OCI-LY7 (cell line): ENCODE results near the gene AAMDC. TPM values are rescaled to one million over a fixed set of nuclear protein-coding genes. Genes with fewer than 3 reads are reported as not detected.

Source experiments
- BruUV-seq: library from RNA; stranded (reverse); fragments of 400-500 nt; replicated peaks from 2 replicates; lab custom pipeline; 2021; lab: Mats Ljungman, UMichigan
- CTCF ChIA-PET: fragments of 300-600 bp; sonication (Branson Sonifier 250); formaldehyde crosslinking; loops from one replicate; lab custom pipeline; 2022; ENCODE audit warnings: antibody characterized with exemption; ENCODE audit not compliant: unreplicated experiment; lab: Charles Lee
- POLR2A ChIA-PET: fragments of 300-600 bp; sonication (Branson Sonifier 250); formaldehyde crosslinking; loops from one replicate; lab custom pipeline; 2022; ENCODE audit warnings: antibody characterized with exemption; lab: Charles Lee
- DNase-seq: peaks from one replicate; pipeline ENCODE4 v3.0.0-alpha.2; 2015; ENCODE audit warnings: low spot score
- H2AFZ ChIP-seq: fragments of 200-600 bp; sonication (generic), shearing (Covaris generic); 2 replicates; pipeline ENCODE4 v1.6.1; 2014; ENCODE audit warnings: mild to moderate bottlenecking, antibody characterized with exemption, low read length, moderate library complexity
- H3K27ac ChIP-seq: fragments of 200-600 bp; sonication (generic); 2 replicates; pipeline ENCODE4 v1.5.1; 2014; ENCODE audit warnings: mixed run types, low read depth, mild to moderate bottlenecking, moderate library complexity, low read length, inconsistent platforms; ENCODE audit not compliant: poor library complexity, severe bottlenecking
- H3K36me3 ChIP-seq: fragments of 200-600 bp; sonication (generic); 2 replicates; pipeline ENCODE4 v1.6.1; 2014; ENCODE audit warnings: mild to moderate bottlenecking, antibody characterized with exemption, low read length, moderate library complexity, mixed read lengths; ENCODE audit not compliant: insufficient read depth
- H3K4me1 ChIP-seq: fragments of 200-600 bp; sonication (generic); 2 replicates; pipeline ENCODE4 v1.5.1; 2014; ENCODE audit warnings: mild to moderate bottlenecking, low read length; ENCODE audit not compliant: insufficient read depth, poor library complexity, severe bottlenecking
- H3K4me2 ChIP-seq: fragments of 200-600 bp; sonication (generic); 2 replicates; pipeline ENCODE4 v1.6.1; 2014; ENCODE audit warnings: mild to moderate bottlenecking, low read length
- H3K4me3 ChIP-seq: fragments of 200-600 bp; sonication (generic); 2 replicates; pipeline ENCODE4 v1.5.1; 2014; ENCODE audit warnings: mild to moderate bottlenecking, low read depth, low read length; ENCODE audit not compliant: poor library complexity, severe bottlenecking
- H3K79me2 ChIP-seq: fragments of 200-600 bp; sonication (generic); 2 replicates; pipeline ENCODE4 v1.6.1; 2016; ENCODE audit warnings: low read depth, mild to moderate bottlenecking, low read length, moderate library complexity, mixed read lengths; ENCODE audit not compliant: insufficient read depth
- H3K9me2 ChIP-seq: fragments of 200-600 bp; sonication (generic); 2 replicates; pipeline ENCODE4 v1.6.1; 2016; ENCODE audit warnings: mild to moderate bottlenecking, low read length, mixed read lengths; ENCODE audit not compliant: insufficient read depth
- H3K9me3 ChIP-seq: fragments of 200-600 bp; sonication (generic); 2 replicates; pipeline ENCODE4 v1.6.1; 2014; ENCODE audit warnings: mild to moderate bottlenecking, mixed run types, low read length, mixed read lengths
- H4K20me1 ChIP-seq: fragments of 200-600 bp; sonication (generic); 2 replicates; pipeline ENCODE4 v1.6.1; 2014; ENCODE audit warnings: mild to moderate bottlenecking, antibody characterized with exemption, low read length, moderate library complexity, mixed read lengths; ENCODE audit not compliant: insufficient read depth
- CTCF ChIP-seq: fragments of 200-600 bp; sonication (generic); conservative IDR thresholded peaks from 2 replicates; pipeline ENCODE4 v1.5.1; 2014; ENCODE audit warnings: mild to moderate bottlenecking, antibody characterized with exemption, low read length, moderate library complexity, mixed read lengths
- EZH2phosphoT487 ChIP-seq: fragments of 200-600 bp; sonication (generic); IDR thresholded peaks from 2 replicates; pipeline ENCODE4 v1.6.1; 2018; ENCODE audit warnings: low read depth, borderline replicate concordance, mild to moderate bottlenecking, mixed run types, antibody characterized with exemption, low read length, moderate library complexity, mixed read lengths
- intact Hi-C: fragments of 100-400 bp; cut with micrococcal nuclease; formaldehyde crosslinking; loops from one replicate; pipeline ENCODE4 v1.10.0; 2022; ENCODE audit not compliant: unreplicated experiment
- total RNA-seq, 2 experiments: library from RNA; depleted of rRNA in 1 of 2; stranded (reverse); fragments of >200 nt in 1 of 2; shearing (Covaris generic) in 1 of 2; gene quantifications; 2 replicates each; pipeline ENCODE4 v1.2.3, GENCODE V29; 2014 to 2022

Gene AAMDC
- total RNA-seq, 2 experiments from 2014 or later, result 11.0 to 17.1 TPM

GRCh38 chr11:77866336-77866735 is 45.4 kb downstream of the AAMDC start:
- no peak for TF ChIP-seq EZH2phosphoT487
- no peak for TF ChIP-seq CTCF
- Histone ChIP-seq H3K4me2 (no peak overlapping the region), H4K20me1 (no peaks in the 10 kb centered on the region), H3K36me3 (peaks cover 19% of the 10 kb centered on the region), H3K4me3 (no peak overlapping the region), H2AFZ (no peak overlapping the region), H3K9me3 (no peaks in the 10 kb centered on the region), H3K79me2 (no peaks in the 10 kb centered on the region), H3K4me1 (no peaks in the 10 kb centered on the region), H3K9me2 (no peaks in the 10 kb centered on the region), H3K27ac (no peak overlapping the region)
- ChIA-PET CTCF (no interaction called here), POLR2A (no interaction called here)
- BruUV-seq, result no TSS peak
- no peak for DNase-seq
- intact Hi-C loops, result no loop called here

GRCh38 chr11:77868744-77869143 is 47.8 kb downstream of the AAMDC start:
- Histone ChIP-seq H2AFZ (no peak overlapping the region), H3K4me1 (no peaks in the 10 kb centered on the region), H3K36me3 (peaks cover 31% of the 10 kb centered on the region), H3K9me3 (no peaks in the 10 kb centered on the region), H3K27ac (no peak overlapping the region), H3K79me2 (no peaks in the 10 kb centered on the region), H3K4me3 (no peak overlapping the region), H3K9me2 (no peaks in the 10 kb centered on the region), H3K4me2 (no peak overlapping the region), H4K20me1 (no peaks in the 10 kb centered on the region)
- ChIA-PET POLR2A (interaction anchor here (0.7 kb wide), 2 partner anchors 155 to 560 kb away, joined by 3 to 6 read pairs; no protein-coding TSS in a partner anchor), CTCF (no interaction called here)
- intact Hi-C loops, result no loop called here
- no TSS peak for BruUV-seq
- TF ChIP-seq EZH2phosphoT487 (no peak), CTCF (no peak)
- DNase-seq, result no peak

- CTCF ChIA-PET, result no interaction called here
- Histone ChIP-seq H3K9me2 (no peaks in the 10 kb centered on the region), H3K9me3 (no peaks in the 10 kb centered on the region), H4K20me1 (no peaks in the 10 kb centered on the region), H3K36me3 (peaks cover 46% of the 10 kb centered on the region), H3K4me3 (no peak overlapping the region), H3K79me2 (no peaks in the 10 kb centered on the region), H3K27ac (no peak overlapping the region), H3K4me1 (no peaks in the 10 kb centered on the region), H2AFZ (no peak overlapping the region), H3K4me2 (no peak overlapping the region)
- intact Hi-C loops, result no loop called here
- POLR2A ChIA-PET, result no interaction called here
- no peak for DNase-seq
- no TSS peak for BruUV-seq
- no peak for TF ChIP-seq EZH2phosphoT487
- no peak for TF ChIP-seq CTCF
These were observed 50.9 kb downstream of the AAMDC start for GRCh38 chr11:77871855-77872254.
